IPS DF 6.9 (cell line): Measurements from ENCODE around the gene C4orf36.

Experiments
- DNase-seq: peaks from one replicate; pipeline ENCODE4 v3.0.0-alpha.2; 2013; ENCODE audit warnings: low read depth, low spot score
- H3K27ac ChIP-seq: one replicate; pipeline ENCODE4 v1.5.1; 2013; ENCODE audit warnings: low read length, control low read depth
- H3K27me3 ChIP-seq: 2 replicates; pipeline ENCODE4 v1.6.1; 2013; ENCODE audit warnings: mild to moderate bottlenecking, low read length; ENCODE audit not compliant: control insufficient read depth, insufficient read depth
- H3K36me3 ChIP-seq: 2 replicates; pipeline ENCODE4 v1.6.1; 2013; ENCODE audit warnings: low read length; ENCODE audit not compliant: control insufficient read depth, insufficient read depth
- H3K4me1 ChIP-seq: 2 replicates; pipeline ENCODE4 v1.6.1; 2013; ENCODE audit warnings: low read length; ENCODE audit not compliant: control insufficient read depth, insufficient read depth
- H3K4me3 ChIP-seq: 2 replicates; pipeline ENCODE4 v1.5.1; 2013; ENCODE audit warnings: mild to moderate bottlenecking, low read length
- H3K9me3 ChIP-seq: 2 replicates; pipeline ENCODE4 v1.6.1; 2013; ENCODE audit warnings: low read length, inconsistent platforms; ENCODE audit not compliant: control insufficient read depth, insufficient read depth
- WGBS: extraction: QIAGEN DNeasy Blood & Tissue Kit; methylation state at CpG from one replicate; pipeline ENCODE4 v1.1.7; 2013; ENCODE audit warnings: mixed read lengths, missing lambda C conversion rate; ENCODE audit not compliant: insufficient read length, insufficient coverage; 5-methylcytosine and 5-hydroxymethylcytosine counted together

Gene C4orf36

GRCh38 chr4:86891762-86892635 is at the start of gene C4orf36:
Gene C4orf36, minus strand, starts transcription at chr4:86892422. Its CDS starts 902 bp downstream, at chr4:86891520.
- no peaks in the 10 kb centered on the region for H3K36me3 ChIP-seq
- H3K4me3 ChIP-seq, result peak within 1 kb of the TSS; percentile 48; the same call in 1 of the 2 replicates
- H3K27ac ChIP-seq, result no peak within 1 kb of the TSS
- H3K9me3 ChIP-seq, result no peaks in the 10 kb centered on the region
- no peaks in the 10 kb centered on the region for H3K27me3 ChIP-seq
- peaks cover 4% of the 10 kb centered on the region; the same call in 1 of the 2 replicates for H3K4me1 ChIP-seq
- no CpG with 5 or more reads among the region's 84 CpGs for WGBS
- DNase-seq, result peak; percentile 54

DNA sequence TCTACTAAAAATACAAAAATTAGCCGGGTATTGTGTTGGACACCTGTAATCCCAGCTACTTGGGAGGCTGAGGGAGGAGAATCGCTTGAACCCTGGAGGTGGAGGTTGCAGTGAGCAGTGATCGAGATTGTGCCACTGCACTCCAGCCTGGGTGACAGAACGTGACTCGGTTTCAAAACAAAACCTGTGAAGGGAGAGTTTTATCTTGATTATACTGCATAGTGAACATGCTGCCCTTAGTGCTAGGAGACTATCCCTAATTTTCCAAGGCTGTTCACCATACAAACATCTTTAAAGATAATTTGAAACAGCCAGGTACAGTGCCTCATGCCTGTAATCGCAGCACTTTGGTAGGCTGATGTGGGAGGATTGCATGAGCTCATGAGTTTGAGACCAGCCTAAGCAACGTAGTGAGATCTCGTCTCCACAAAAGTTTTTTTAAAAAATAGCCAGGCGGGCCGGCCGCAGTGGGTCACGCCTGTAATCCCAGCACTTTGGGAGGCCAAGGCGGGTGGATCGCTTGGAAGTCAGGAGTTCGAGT is 48.8 kb upstream of the C4orf36 start:
- Histone ChIP-seq H3K27me3 (no peaks in the 10 kb centered on the region), H3K36me3 (no peaks in the 10 kb centered on the region), H3K27ac (no peak overlapping the region), H3K4me3 (no peak overlapping the region), H3K9me3 (no peaks in the 10 kb centered on the region), H3K4me1 (peaks cover 3% of the 10 kb centered on the region; the same call in 1 of the 2 replicates)
- DNase-seq, result no peak
- WGBS, result no CpG with 5 or more reads among the region's 15 CpGs

DNA sequence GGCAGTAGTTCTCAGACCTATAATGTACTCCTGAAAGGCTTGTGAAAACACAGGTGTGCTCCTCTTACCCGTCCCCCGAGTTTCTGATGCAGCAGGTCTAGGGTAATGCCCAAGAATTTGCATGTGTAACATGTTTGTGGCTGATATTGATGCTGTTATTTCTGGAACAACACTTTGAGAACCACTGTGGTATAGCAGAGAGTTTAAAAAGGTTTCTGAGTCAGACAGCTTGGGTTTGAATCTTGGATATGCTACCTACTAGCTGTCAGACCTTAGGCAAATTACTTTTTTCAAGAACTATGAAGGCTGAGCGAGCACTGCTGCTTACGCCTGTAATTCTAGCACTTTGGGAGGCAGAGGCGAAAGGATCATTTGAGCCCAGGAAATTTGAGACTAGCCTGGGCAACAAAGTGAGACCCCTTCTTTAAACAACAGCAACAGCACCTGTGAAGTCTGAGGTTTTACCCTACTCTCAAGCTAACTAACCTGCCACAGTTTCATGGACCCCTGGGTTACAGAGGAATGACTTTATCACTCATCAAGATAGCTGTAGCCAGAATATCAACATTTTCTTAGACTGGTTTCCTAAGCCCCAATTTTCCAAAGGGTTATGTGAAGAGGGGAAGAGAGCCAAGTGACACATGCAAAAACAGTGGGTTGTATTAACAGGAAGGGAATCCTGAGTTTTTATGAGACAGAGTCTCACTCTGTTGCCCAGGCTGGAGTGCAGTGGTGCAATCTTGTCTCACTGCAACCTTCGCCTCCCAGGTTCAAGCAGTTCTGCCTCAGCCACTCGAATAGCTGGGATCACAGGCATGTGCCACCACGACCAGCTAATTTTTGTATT is 47.7 kb upstream of the C4orf36 start:
- H3K4me1 ChIP-seq, result peaks cover 2% of the 10 kb centered on the region; the same call in 1 of the 2 replicates
- H3K4me3 ChIP-seq, result no peak overlapping the region

GRCh38 chr4:86938771-86939520 is 46.7 kb upstream of the C4orf36 start:
- H3K36me3 ChIP-seq, result no peaks in the 10 kb centered on the region
- WGBS, result no CpG with 5 or more reads among the region's 4 CpGs
- H3K9me3 ChIP-seq, result no peaks in the 10 kb centered on the region
- no peaks in the 10 kb centered on the region for H3K27me3 ChIP-seq
- DNase-seq, result no peak
- no peak overlapping the region for H3K27ac ChIP-seq
- peaks cover 2% of the 10 kb centered on the region; the same call in 1 of the 2 replicates for H3K4me1 ChIP-seq
- H3K4me3 ChIP-seq, result no peak overlapping the region

More for the DNA sequence above, 47.7 kb upstream of the C4orf36 start:
- no peak for DNase-seq
- Histone ChIP-seq H3K36me3 (no peaks in the 10 kb centered on the region), H3K27ac (no peak overlapping the region), H3K27me3 (no peaks in the 10 kb centered on the region), H3K9me3 (no peaks in the 10 kb centered on the region)
- no CpG with 5 or more reads among the region's 8 CpGs for WGBS

- Histone ChIP-seq H3K9me3 (no peaks in the 10 kb centered on the region), H3K36me3 (0 out of 2 replicates have a peak, but pooled peaks cover 2% of the 10 kb centered on the region), H3K4me1 (peaks cover 2% of the 10 kb centered on the region; the same call in 1 of the 2 replicates), H3K27ac (peak overlapping the region; percentile 44), H3K4me3 (peak overlapping the region; percentile 88; the same call in 1 of the 2 replicates), H3K27me3 (no peaks in the 10 kb centered on the region)
- WGBS, result no CpG with 5 or more reads among the region's 36 CpGs
- DNase-seq, result no peak
Observed at GRCh38 chr4:86935853-86936733, 43.9 kb upstream of the C4orf36 start.

DNA sequence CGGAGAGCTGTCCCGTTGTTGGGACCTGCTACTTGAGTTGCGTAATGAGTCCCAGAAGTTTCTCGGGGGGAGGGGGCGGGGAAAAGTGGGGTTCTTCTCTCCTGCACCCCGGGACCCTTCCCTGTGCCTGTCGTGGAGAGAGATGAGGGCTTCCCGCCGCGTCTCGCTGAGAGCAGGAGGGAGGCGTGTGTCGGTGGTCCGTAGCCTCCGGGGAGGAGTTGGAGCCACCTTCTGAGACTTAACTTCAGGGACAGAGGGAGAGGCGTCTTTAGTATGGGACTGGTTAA is 43.3 kb upstream of the C4orf36 start:
- H3K9me3 ChIP-seq, result no peaks in the 10 kb centered on the region
- H3K27me3 ChIP-seq, result no peaks in the 10 kb centered on the region
- 0 out of 2 replicates have a peak, but pooled peaks cover 2% of the 10 kb centered on the region for H3K36me3 ChIP-seq
- H3K4me1 ChIP-seq, result peaks cover 2% of the 10 kb centered on the region; the same call in 1 of the 2 replicates
- H3K4me3 ChIP-seq, result peak overlapping the region; percentile 88
- DNase-seq, result no peak
- WGBS, result no CpG with 5 or more reads among the region's 16 CpGs
- H3K27ac ChIP-seq, result no peak overlapping the region

GRCh38 chr4:86934771-86935565 is 42.7 kb upstream of the C4orf36 start, which contains the start of gene AFF1:
Gene AFF1, plus strand, starts transcription at chr4:86935011. Its CDS starts 13,523 bp downstream, at chr4:86948534.
- Histone ChIP-seq H3K9me3 (no peaks in the 10 kb centered on the region), H3K27me3 (no peaks in the 10 kb centered on the region), H3K27ac (no peak within 1 kb of the TSS), H3K4me1 (peaks cover 2% of the 10 kb centered on the region; the same call in 1 of the 2 replicates), H3K36me3 (0 out of 2 replicates have a peak, but pooled peaks cover 2% of the 10 kb centered on the region), H3K4me3 (peak within 1 kb of the TSS; percentile 88)
- WGBS, result no CpG with 5 or more reads among the region's 97 CpGs
- DNase-seq, result no peak

GRCh38 chr4:86934147-86934770 is 42.0 kb upstream of the C4orf36 start:
- DNase-seq, result no peak
- WGBS, result 100% methylated on average over 1 of the region's 15 CpGs
- no peaks in the 10 kb centered on the region for H3K4me1 ChIP-seq
- no peaks in the 10 kb centered on the region for H3K9me3 ChIP-seq
- H3K4me3 ChIP-seq, result peak overlapping the region; percentile 88; the same call in 1 of the 2 replicates
- H3K27me3 ChIP-seq, result no peaks in the 10 kb centered on the region
- H3K36me3 ChIP-seq, result 0 out of 2 replicates have a peak, but pooled peaks cover 2% of the 10 kb centered on the region
- H3K27ac ChIP-seq, result no peak overlapping the region
